Putamen (tissue), 1 donor: ENCODE results near the gene TIRAP.

Source experiments
- DNase-seq: peaks from one replicate; pipeline ENCODE4 v3.0.0-alpha.2; 2016; ENCODE audit warnings: low spot score

The TIRAP gene

DNA sequence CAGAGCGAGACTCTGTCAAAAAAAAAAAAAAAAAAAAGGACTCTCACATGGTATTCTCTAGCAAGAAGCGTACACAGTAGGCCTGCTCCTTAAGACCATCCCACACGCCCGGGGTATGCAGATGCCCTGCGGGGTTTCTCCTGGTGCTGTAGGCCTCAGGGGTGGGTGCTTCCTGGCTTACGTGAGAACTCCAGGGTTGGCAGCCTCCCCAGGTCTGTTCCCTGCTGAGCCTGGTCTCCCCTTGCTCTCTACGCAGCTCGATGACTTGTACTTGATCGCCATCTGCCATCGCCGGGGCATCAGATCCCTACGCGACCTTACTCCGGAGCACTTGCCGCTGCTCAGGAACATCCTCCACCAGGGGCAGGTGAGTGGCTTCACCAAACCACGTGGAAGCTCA, 60.2 kb downstream of the TIRAP start:
- no peak for DNase-seq
